Fibroblast of skin of right quadriceps (primary cell): ENCODE measurements around the gene DBP.

Experiments used
- DNase-seq: peaks from one replicate; pipeline ENCODE4 v3.0.0-alpha.2; 2013

The DBP gene

DNA sequence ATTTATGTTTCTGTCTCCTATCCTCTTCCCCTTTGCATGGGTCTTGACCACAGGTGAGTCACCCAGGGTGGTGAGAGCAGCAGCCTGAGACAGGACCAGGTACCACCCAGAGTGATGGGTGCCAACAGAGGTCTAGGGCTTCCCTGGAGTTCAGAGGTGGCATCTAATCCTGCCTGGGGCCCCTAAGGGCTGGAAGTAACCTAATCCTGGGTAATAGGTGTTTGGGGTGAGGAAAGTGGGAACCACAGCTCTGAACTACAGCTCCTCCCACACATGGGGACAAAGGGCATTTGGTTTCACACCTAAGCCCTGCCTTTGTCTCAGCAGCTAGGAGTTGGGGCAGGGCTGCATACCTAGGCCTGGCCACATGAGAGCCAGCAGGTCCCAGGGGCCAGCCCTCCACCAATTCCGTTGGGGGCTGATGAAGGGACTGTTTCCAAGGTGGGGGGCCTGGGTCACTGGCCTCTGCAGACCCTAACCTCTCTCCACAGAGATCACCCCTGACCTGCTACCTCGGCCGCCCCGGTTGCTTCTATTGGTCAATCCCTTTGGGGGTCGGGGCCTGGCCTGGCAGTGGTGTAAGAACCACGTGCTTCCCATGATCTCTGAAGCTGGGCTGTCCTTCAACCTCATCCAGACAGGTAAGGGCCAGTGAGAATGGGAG is 9.8 kb downstream of the DBP start:
- no peak for DNase-seq

DNA sequence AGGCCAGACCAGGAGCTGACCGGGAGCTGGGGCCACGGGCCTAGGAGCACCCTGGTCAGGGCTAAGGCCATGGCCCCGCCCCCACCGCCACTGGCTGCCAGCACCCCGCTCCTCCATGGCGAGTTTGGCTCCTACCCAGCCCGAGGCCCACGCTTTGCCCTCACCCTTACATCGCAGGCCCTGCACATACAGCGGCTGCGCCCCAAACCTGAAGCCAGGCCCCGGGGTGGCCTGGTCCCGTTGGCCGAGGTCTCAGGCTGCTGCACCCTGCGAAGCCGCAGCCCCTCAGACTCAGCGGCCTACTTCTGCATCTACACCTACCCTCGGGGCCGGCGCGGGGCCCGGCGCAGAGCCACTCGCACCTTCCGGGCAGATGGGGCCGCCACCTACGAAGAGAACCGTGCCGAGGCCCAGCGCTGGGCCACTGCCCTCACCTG is 11.3 kb downstream of the DBP start:
- DNase-seq = no peak

DNA sequence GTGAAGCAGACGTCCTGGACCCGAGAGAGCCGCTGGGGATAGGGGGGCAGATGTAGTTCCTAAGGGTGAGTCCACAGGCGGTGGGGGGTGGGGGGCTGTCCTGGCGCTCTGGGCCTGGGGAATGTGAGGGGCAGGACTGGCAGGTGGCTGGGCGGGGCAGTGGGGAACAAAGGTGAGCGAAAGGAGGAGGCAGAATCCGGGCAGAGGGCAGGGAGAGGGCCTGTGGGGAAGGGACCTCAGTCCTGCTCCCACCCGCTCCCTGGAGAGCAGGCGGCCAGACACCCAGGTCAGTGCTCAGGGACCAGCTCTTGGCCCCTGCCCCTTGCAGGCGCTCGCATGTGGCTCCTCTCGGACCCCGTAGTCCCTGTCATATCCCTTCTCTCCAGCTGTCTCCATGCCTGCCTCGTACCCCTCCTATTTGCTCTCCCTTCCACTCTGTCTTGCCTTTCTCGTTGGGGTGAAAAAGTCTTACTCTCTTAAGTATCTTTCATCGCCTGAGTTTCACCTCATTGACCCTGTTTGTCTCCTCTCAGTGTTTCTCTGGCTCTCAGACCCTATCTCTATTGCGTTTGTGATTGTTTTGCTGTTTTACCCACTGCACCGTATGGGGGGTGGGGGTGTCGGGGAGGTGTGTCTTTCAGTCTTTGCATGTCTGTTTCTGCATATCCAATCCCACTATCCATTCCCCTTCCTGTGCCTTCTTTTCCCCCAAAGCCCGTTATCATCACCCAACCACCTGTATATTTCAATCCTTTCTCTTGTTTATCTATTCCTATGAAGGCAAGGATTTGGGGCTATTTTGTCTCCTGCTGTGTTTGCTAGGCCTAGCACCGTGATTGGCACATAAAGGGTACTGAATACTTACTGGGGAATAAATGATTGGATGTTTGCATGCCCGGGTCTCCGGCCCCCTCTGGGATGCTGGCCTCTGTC is 12.1 kb downstream of the DBP start:
- DNase-seq = no peak

DNA sequence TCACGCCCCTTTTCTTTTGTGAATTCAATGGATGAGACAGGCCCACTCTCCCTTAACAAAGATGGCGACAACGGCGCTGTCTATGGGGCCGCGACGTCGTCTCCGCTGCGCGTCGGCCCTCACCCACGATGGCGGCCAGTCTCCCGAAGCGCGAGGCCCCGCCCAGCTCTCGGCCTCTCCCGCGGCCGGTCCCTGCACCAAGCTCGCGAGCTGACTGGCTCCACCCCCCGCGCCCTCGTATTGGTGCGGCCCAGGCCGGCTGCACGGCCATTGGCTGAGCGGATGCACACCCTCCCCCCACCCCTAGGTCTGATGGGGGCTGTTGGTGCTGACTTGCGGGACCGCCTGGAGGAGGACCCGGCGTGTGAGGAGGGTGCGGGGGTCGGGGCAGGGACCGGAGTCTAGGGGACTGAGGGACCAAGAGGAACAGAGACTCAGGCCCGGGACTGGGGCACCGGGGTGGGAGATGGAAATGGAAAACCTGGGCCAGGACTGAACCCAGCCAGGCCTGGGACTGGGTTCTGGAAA is 13.0 kb downstream of the DBP start:
- peak; percentile 98 for DNase-seq

DNA sequence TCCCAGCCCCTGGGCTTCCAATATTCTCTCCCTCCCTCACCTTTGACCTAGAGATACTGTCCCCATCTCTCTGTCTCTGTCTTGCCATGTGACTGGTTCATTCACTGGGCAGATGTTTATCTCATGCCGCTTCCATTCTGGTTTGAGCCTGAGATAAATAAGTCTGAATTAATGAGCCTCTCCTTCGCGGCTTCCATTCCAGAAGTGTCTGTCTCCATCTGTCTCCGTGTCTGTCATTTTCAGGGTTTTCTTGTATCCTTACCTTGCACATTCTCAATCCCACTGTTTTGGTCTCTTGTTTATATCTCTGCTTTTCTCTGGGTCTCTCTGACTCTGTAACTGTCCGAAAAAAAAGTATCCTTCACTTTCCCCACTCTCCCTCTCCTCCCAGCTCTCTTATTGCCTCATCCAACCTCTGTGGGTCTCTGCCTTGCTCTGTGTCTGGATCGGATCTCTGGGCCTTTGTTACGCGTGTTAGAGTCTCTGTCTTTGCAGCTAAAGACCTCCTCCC is 13.6 kb downstream of the DBP start:
- no peak for DNase-seq

DNA sequence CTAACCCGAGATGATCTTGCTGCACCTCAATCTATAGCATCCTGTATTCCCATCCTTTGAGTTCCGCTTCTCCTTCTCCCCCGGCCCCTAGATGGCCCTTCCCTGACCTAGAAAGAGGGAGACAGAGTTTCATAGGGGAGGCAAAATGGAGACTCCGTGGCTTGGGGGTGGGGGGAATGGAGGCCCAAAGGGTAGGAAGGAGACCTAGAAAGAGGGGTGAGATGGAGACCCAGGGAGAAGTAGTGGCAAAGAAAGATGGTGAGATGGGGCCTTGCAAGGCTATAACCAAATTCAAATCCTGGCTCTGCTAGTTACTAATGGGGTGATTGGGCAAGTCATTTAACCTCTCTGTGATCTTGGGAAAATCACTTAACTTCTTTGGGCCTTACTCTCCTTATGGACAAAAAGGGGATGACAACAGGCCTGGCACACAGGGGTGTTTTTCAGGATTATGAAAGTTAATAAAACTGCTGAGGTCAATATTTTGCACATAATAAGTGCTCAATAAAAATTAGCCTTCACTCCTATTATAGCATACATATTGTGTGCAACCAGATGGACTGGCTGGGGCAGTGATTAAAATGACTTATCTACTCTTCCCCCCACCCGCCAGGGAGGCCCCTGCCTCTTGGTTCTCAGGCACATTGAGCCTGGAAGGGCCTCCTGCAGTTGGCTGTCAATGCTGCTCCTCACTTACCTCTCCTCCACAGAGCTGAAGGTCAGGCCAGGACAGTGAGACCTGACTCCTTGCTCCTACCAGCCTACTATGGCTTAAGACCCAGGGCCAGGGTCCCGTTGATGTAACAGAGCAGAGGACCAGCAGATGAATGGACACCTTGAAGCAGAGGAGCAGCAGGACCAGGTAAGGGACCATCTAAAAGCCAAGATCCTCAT is 17.2 kb downstream of the DBP start:
- DNase-seq = no peak

DNA sequence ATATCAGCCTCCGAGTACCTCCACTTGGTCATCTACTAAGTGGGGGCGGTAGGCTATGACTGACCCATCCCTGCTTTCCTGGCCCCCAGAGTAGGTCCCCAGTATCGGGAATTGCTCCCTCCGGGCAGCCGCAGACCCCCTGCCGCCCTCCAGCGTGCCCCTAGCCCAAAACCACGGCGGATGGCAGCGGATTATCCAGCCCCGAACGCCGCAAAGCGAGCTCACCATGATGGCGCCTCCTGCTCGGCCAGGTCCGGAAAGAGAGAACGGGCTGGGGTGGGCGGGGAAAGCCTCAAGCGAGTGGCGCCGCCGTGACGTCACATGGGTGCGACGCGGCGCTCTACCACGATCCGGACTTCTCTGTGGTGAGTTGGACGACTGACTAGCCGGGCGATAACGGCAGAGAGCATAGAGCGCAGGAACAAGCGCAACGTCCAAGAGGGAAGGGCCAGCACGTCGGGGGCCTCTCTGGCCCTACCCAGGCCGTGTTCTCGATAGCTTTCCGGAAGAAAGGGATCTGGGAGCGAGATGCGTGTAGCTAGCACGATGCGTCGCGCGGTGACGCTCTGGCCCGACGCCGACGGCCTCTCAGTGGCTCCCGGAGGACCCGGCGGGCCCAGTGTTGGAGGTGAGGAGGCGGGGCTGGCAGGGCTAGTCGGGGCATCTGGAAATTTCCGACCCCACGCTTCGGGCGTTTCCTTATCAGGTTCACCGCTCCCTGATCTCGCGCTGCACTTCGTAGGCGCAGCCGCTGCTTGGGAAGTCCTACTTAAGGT is 18.1 kb downstream of the DBP start, which contains the start of the genes RPL18 and SPHK2:
RPL18 (minus strand) TSS at position 263 of the 776 bp plus-strand sequence; CDS start at position 228, 35 bp downstream.
SPHK2 (plus strand) TSS at position 591 of the 776 bp plus-strand sequence. CDS start 1,009 bp downstream, outside the sequence.
- DNase-seq = peak; percentile 100

DNA sequence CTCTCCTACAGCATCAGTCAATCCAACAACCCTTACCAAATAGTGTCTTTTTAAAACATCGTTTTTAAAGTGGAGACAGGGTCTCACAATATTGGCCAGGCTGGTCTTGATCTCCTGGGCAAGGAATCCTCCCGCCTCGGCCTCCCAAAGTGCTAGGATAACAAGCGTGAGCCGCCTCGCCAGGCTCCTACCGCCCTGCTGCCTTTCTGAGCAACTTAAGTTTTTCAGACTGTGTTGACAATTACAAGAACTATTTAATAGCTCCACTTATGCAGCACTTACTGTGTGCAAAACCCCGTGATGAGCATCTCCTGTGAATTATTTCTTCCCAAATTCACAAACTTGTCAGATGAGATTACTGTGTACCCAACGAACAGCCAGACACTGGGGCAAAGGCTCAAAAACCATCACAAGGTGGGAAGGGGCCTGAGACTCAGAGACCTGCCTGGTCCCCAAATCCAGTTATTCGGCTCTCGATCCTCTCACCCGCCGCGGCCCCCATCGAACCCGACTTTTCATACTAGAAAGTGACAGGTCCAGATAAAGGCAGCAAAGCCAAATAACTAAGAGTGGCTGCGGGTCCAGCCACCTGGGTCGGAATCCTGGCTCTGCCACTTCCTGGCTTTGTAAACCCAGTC is 18.8 kb downstream of the DBP start:
- DNase-seq = no peak

DNA sequence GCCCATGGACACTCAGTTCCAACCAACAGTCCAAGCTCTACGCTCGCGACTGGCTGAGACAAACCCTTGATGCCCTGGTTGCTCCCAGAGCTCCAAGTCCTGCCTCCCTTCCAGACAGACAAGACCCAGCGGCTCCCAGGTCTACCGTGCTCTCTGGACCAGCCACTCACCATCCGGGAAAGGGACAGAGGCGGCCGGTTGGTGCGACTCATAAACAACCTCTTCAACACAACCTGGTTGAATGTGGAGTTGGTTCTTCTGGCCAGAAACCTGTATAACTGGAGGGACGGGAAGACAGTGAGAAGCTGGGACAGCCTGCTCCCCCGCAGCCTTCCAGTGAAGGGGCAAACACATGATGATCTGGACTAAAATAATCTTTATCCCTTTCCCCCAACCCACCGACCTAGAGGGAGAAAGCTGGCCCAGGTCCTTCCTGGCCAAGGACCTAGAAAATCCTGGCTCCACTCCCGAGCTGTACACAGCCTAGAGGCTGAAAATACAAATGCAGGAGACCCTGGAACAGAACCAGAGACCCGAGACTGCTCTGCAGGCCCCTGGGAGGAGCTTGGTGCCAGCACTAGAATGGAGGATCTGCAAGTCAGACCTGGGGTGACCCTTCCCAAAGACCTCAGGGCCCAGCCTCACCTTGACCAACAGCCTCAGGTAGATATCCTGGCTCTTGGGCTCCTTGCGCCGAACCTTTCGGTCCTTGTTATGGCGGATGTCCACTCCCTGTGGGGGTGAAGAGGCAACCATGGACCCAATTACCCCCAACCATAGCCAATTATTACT is 19.8 kb downstream of the DBP start:
- DNase-seq = no peak

DNA sequence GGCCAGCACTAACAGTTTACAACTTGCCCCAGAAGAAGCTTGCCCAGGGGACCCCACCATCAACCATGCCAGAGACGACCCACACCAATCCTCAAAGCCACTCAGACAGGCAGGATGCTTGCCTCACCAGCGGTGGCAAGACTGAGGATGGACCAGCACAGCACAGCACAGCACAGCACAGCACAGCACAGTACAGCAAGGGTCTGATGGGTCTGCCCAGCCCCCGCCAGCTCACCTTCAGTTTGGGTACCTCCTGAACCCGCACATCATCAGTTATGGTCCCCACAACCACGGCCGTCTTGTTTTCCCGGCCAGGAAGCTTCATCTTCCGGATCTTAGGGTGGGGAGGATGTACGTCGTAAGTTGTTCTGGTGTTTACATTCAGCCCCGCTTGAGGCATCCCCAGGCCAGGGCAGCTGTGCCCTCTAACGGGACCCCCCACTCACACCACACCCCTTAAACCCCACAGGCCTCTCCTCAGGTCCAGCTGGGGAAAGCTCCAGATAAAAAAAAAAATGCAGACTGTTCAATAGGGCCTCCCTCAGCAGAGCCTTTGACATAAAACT is 20.6 kb downstream of the DBP start:
- DNase-seq = no peak

DNA sequence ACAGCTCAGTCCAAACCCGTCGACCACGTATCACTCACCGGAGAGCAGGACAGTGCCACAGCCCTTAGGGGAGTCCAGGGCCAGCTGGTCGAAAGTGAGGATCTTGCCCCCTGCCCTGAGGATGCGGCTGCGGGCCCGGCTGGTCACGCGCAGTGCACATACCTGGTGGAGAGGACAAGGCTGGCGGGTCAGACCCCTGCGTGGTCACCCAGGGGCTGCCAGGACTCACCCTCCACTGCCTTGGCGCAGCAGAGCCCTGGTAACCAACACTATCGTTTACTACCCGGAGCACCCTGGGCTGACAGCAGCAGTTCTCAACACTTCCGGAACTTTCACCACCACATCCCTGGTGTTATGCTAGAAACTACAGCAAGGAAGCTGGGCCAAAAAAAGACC is 21.1 kb downstream of the DBP start:
- no peak for DNase-seq

DNA sequence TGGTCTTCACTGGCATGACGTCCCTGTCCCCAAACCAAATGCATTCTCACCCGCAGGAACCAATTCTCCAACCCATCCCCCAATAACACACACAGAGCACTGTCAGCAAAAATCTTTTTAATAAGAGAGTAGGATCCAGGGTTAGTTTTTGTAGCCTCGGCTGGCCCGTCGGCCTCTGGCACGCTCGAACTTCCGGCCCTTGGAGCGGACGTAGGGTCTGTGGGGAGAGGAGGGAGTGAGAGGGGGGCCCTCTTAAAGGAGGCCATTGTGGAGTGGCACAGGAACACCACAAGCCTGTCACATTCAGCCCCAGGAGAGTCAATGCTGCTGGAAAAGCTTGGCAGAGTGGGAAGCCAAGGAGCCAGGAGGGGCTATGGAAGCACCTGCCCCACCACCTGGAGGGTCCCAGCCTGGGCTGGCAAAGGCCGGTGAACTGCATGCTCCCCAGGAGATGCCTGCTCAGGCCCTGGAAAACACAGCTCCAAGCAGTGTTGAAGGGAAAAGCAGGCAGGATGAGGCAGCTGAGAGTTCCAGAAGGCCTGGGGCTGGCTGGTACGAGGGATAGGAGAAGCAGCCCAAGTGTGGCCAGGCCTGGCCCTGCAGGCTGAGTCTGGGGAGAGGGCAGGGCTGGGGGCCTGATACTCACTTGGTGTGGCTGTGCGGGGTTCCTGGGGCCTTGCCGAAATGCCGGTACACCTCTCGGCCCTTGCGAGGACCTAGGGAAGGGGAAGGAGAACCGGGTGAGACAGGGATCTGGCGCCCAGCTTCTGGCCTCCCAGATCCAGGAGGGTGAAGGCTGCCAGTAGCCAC is 21.7 kb downstream of the DBP start:
- no peak for DNase-seq

DNA sequence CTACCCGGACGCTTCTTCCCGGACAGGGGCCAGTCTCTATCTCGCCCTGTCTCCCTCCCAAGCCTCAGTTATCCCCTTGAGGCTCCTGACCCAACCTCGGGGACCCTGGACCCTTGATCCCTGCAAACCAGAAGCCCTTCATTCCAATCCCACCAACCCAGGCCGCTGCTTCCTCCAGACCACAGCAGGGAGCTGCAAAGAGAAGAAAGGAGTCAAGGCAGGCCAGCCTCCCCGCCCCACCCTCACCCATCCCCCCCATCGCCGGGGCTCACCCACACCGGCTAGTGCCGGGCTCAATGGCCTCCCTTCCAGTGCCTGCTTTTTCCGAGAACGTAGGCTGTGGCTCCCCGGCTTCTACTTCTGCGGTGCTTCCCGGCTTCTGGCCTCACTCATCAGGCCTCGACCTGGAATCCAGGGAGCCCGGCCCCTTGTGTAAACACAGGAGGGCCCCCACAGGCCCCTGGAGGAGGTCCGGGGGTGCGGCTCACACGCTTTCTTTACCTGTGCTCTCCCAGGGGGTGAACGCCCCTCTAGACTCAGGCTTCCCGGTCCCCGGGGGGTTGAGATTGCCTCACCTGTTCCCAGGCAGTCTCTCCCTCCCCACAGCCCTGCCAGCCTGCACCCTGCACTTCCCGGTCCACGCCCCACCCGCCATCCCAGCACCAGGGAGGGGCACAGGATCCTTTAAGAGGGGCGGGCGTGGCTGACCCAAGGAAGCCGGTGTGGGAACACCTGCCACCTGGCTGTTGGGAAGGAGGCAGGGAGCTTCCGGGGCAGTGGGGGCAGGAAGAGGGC is 22.5 kb downstream of the DBP start, which contains the start of gene FAM83E:
FAM83E (minus strand) TSS at position 641 of the 795 bp plus-strand sequence. CDS start 1,704 bp downstream, outside the sequence.
- no peak for DNase-seq

DNA sequence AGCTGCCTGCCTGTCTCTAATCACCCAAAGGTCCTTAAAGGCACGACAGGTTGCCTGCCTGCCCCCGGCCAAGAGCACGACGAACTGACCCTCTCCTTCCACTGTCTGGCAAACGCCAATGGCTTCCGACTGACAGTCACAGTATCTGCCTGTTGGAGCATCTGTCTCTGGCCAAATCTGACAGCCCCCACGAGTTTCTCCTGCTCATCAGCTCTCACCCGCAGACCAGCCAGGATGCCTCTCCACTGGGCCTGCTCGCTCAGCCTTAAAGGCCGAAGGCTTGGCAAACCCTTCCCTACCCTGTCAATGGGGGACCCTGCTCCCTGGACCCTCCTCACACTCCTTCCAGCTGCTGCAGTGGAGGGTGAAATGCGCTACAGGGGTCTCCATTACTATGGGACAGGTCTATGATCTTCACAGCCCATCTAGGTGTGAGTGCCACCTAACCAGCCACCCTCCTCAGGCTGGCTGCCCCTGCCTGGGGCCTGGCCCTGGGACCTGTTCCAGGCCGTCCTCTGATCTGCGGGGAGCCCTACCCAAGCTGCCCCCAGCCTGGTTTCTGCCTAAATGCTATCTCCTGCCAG is 23.2 kb downstream of the DBP start:
- DNase-seq = no peak

DNA sequence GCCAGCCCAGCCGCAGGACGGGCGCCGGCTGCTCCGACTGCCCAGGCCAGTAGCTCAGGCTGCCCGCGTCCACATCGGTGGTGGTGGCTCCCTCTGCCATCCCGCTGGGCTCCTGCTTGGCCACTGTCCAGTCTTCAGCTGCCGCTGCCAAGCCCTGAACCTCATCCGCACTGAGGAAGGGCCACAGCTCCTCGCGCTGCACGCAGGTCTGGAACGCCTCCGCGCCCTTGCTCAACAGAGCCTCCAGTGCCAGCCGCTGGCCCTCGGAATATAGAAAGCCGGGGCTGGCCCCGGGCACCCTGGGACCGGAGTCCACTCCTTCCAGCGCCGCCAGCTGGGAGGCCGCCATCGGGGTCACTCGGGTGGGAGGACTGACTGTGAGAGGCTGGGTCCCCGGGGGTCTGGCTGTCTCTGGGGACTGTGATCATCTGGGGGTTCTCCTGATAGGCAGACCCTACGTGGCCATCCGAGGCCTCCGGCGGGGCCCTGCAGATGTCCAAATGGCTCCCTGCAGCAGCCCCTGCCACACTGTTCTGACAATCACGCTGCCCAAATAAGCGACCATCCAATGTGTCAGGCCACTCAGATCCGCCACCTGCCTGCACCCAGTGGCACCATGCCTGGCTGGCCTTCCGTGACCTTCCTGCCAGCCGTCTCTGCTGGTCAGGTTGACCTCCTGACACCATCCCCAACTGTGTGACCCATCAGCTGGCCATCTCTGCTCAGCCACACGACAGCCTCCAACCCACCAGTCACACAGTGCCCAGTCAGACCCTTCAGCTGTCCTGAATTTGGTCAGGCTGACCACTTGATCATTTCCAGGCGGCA is 23.9 kb downstream of the DBP start:
- DNase-seq = no peak

DNA sequence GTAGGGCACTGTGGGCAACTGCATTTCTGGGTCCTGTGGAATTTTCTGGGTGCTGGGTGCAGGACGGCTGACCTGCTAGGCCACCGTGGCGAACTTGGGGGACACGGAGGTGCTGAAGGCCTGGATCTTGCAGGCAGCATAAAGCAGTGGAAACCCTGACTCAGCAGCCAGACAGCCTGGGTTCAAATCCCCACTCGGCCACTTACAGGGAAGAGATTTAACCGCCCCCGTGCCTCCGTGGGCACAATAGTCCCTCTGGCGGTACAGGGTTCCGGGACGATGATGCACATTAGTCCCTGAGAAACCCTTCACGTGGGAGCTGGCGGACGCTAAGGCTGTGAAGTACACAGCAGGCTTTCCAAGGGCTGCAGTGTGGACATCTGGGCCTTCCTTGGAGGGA is 25.3 kb downstream of the DBP start:
- no peak for DNase-seq
